Urothelium cell line (cell line): ENCODE results near the gene TOMM34.

Experiments used
- DNase-seq: peaks from one replicate; pipeline ENCODE4 v3.0.0; 2011; ENCODE audit warnings: low spot score, mixed read lengths
- FAIRE-seq: peaks from 2 replicates; lab custom pipeline; 2011; peaks lifted over from hg19 to GRCh38; lab: Jason Lieb, UNC

The TOMM34 gene

GRCh38 chr20:44960103-44960852 lies at the start of gene TOMM34:
Gene TOMM34, minus strand, starts transcription at chr20:44960397. Its CDS starts 64 bp downstream, at chr20:44960333.
- DNase-seq: peak; percentile 100
- peak; percentile 74 for FAIRE-seq

GRCh38 chr20:45008521-45009049 lies 48.4 kb upstream of the TOMM34 start:
- FAIRE-seq: no peak
- DNase-seq: no peak

- no peak for FAIRE-seq
- DNase-seq: no peak
Observed at GRCh38 chr20:44997668-44998067, 37.5 kb upstream of the TOMM34 start.

GRCh38 chr20:44997171-44997570 lies 37.0 kb upstream of the TOMM34 start:
- no peak for DNase-seq
- FAIRE-seq: no peak

GRCh38 chr20:44993343-44993742 lies 33.1 kb upstream of the TOMM34 start:
- DNase-seq: no peak

GRCh38 chr20:44990957-44991356 lies 30.8 kb upstream of the TOMM34 start:
- no peak for FAIRE-seq
- DNase-seq: no peak

More at GRCh38 chr20:44993343-44993742, 33.1 kb upstream of the TOMM34 start:
- FAIRE-seq: no peak

GRCh38 chr20:44990425-44990824 lies 30.2 kb upstream of the TOMM34 start:
- DNase-seq (no peak), FAIRE-seq (no peak)

GRCh38 chr20:44988631-44989171 lies 28.5 kb upstream of the TOMM34 start:
- FAIRE-seq (no peak), DNase-seq (no peak)

- no peak for DNase-seq
- no peak for FAIRE-seq
Observed at GRCh38 chr20:44983093-44983674, 23.0 kb upstream of the TOMM34 start.

- DNase-seq (no peak), FAIRE-seq (no peak)
Observed at GRCh38 chr20:44981736-44982406, 21.7 kb upstream of the TOMM34 start.

GRCh38 chr20:44979090-44979621 lies 19.0 kb upstream of the TOMM34 start:
- DNase-seq (no peak), FAIRE-seq (no peak)

GRCh38 chr20:44976698-44977097 lies 16.5 kb upstream of the TOMM34 start:
- no peak for DNase-seq

GRCh38 chr20:44973053-44973452 lies 12.9 kb upstream of the TOMM34 start:
- no peak for FAIRE-seq
- DNase-seq: no peak

More at GRCh38 chr20:44976698-44977097, 16.5 kb upstream of the TOMM34 start:
- FAIRE-seq: no peak

GRCh38 chr20:44970243-44970757 lies 10.1 kb upstream of the TOMM34 start:
- no peak for FAIRE-seq
- DNase-seq: no peak

GRCh38 chr20:44969300-44969894 lies 9.2 kb upstream of the TOMM34 start:
- no peak for FAIRE-seq
- DNase-seq: no peak

- no peak for DNase-seq
- no peak for FAIRE-seq
Observed at GRCh38 chr20:44967207-44967807, 7.1 kb upstream of the TOMM34 start.

- DNase-seq (peak; percentile 98), FAIRE-seq (peak; percentile 81)
Observed at GRCh38 chr20:44966030-44966961, 6.1 kb upstream of the TOMM34 start, which contains the start of gene STK4. Gene STK4, plus strand, starts transcription at chr20:44966512. Its CDS starts 57 bp downstream, at chr20:44966569.

GRCh38 chr20:44965651-44966029 lies 5.4 kb upstream of the TOMM34 start:
- DNase-seq (no peak), FAIRE-seq (no peak)
